ENCODE data around the gene TMEM108.

- TF ChIP-seq POLR2AphosphoS5 (IDR thresholded peaks at IDR 0.05) (no peak), POLR2A (IDR thresholded peaks at IDR 0.05) (no peak)
- TF ChIP-seq, protein P1, sequence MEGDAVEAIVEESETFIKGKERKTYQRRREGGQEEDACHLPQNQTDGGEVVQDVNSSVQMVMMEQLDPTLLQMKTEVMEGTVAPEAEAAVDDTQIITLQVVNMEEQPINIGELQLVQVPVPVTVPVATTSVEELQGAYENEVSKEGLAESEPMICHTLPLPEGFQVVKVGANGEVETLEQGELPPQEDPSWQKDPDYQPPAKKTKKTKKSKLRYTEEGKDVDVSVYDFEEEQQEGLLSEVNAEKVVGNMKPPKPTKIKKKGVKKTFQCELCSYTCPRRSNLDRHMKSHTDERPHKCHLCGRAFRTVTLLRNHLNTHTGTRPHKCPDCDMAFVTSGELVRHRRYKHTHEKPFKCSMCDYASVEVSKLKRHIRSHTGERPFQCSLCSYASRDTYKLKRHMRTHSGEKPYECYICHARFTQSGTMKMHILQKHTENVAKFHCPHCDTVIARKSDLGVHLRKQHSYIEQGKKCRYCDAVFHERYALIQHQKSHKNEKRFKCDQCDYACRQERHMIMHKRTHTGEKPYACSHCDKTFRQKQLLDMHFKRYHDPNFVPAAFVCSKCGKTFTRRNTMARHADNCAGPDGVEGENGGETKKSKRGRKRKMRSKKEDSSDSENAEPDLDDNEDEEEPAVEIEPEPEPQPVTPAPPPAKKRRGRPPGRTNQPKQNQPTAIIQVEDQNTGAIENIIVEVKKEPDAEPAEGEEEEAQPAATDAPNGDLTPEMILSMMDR (IDR thresholded peaks at IDR 0.05): peak; percentile 39 to 59
These were observed 346.3 kb downstream of the TMEM108 start for GRCh38 chr3:133384331-133385027.

All from suprapubic skin (tissue), 4 donors.